Measurements from ENCODE around the gene RPS3. TPM values are rescaled to one million over a fixed set of nuclear protein-coding genes. Genes with fewer than 3 reads are reported as not detected.
"Not testable (repeated sequence)": the region's sequence is repeated elsewhere in the genome, so short reads cannot be mapped to it uniquely, and the experiment has no call there.

Gene RPS3
- total RNA-seq, 2 experiments from 2014 or later: 4,132 to 4,264 TPM

- Mint-ChIP-seq H3K4me3 (no peak overlapping the region), H3K9me3 (peaks cover 1% of the 10 kb centered on the region), H3K4me1 (peaks cover 13% of the 10 kb centered on the region)
Observed at GRCh38 chr11:75371949-75372876, 27.1 kb upstream of the RPS3 start.

GRCh38 chr11:75373201-75373600, 26.1 kb upstream of the RPS3 start:
- Mint-ChIP-seq H3K4me3 (no peak overlapping the region), H3K4me1 (peaks cover 13% of the 10 kb centered on the region), H3K27me3 (no peaks in the 10 kb centered on the region), H3K27ac (no peak overlapping the region), H3K36me3 (no peaks in the 10 kb centered on the region), H3K9me3 (peaks cover 1% of the 10 kb centered on the region)
- no peak for DNase-seq

More at GRCh38 chr11:75371949-75372876, 27.1 kb upstream of the RPS3 start:
- no peak for DNase-seq
- no peaks in the 10 kb centered on the region for H3K27me3 Mint-ChIP-seq
- no peak overlapping the region for H3K27ac Mint-ChIP-seq
- H3K36me3 Mint-ChIP-seq: no peaks in the 10 kb centered on the region

GRCh38 chr11:75374646-75375045, 24.7 kb upstream of the RPS3 start:
- peaks cover 5% of the 10 kb centered on the region for H3K4me1 Mint-ChIP-seq
- no peak overlapping the region for H3K4me3 Mint-ChIP-seq
- H3K27me3 Mint-ChIP-seq: no peaks in the 10 kb centered on the region
- no peak overlapping the region for H3K27ac Mint-ChIP-seq
- H3K9me3 Mint-ChIP-seq: peaks cover 1% of the 10 kb centered on the region
- H3K36me3 Mint-ChIP-seq: no peaks in the 10 kb centered on the region
- DNase-seq: no peak

GRCh38 chr11:75375626-75376025, 23.7 kb upstream of the RPS3 start:
- H3K4me1 Mint-ChIP-seq: no peaks in the 10 kb centered on the region
- H3K9me3 Mint-ChIP-seq: no peaks in the 10 kb centered on the region
- no peak overlapping the region for H3K27ac Mint-ChIP-seq
- DNase-seq: no peak
- H3K27me3 Mint-ChIP-seq: no peaks in the 10 kb centered on the region
- no peak overlapping the region for H3K4me3 Mint-ChIP-seq
- H3K36me3 Mint-ChIP-seq: no peaks in the 10 kb centered on the region

- H3K9me3 Mint-ChIP-seq: no peaks in the 10 kb centered on the region
- no peak overlapping the region for H3K4me3 Mint-ChIP-seq
- H3K36me3 Mint-ChIP-seq: no peaks in the 10 kb centered on the region
- no peaks in the 10 kb centered on the region for H3K27me3 Mint-ChIP-seq
- DNase-seq: no peak
- no peak overlapping the region for H3K27ac Mint-ChIP-seq
- H3K4me1 Mint-ChIP-seq: no peaks in the 10 kb centered on the region
Observed at GRCh38 chr11:75376175-75376574, 23.1 kb upstream of the RPS3 start.

- H3K4me3 Mint-ChIP-seq, H3K27me3 Mint-ChIP-seq, H3K9me3 Mint-ChIP-seq, H3K36me3 Mint-ChIP-seq, H3K4me1 Mint-ChIP-seq, DNase-seq, H3K27ac Mint-ChIP-seq: not testable (repeated sequence)
Observed at GRCh38 chr11:75378776-75379175, 20.5 kb upstream of the RPS3 start.

GRCh38 chr11:75380245-75380644, 19.1 kb upstream of the RPS3 start:
- Mint-ChIP-seq H3K4me3 (no peak overlapping the region), H3K4me1 (peaks cover 16% of the 10 kb centered on the region), H3K9me3 (no peaks in the 10 kb centered on the region), H3K27me3 (no peaks in the 10 kb centered on the region), H3K27ac (no peak overlapping the region), H3K36me3 (no peaks in the 10 kb centered on the region)
- DNase-seq: no peak

GRCh38 chr11:75380716-75381420, 18.4 kb upstream of the RPS3 start:
- Mint-ChIP-seq H3K36me3 (no peaks in the 10 kb centered on the region), H3K9me3 (no peaks in the 10 kb centered on the region), H3K4me1 (peaks cover 16% of the 10 kb centered on the region), H3K4me3 (no peak overlapping the region), H3K27ac (no peak overlapping the region), H3K27me3 (no peaks in the 10 kb centered on the region)
- no peak for DNase-seq

GRCh38 chr11:75383246-75383645, 16.1 kb upstream of the RPS3 start:
- Mint-ChIP-seq H3K36me3 (no peaks in the 10 kb centered on the region), H3K9me3 (no peaks in the 10 kb centered on the region), H3K4me1 (peaks cover 16% of the 10 kb centered on the region), H3K4me3 (no peak overlapping the region), H3K27me3 (no peaks in the 10 kb centered on the region), H3K27ac (peak overlapping the region; percentile 23)
- peak; percentile 24 for DNase-seq

- Mint-ChIP-seq H3K4me1 (peaks cover 16% of the 10 kb centered on the region), H3K9me3 (no peaks in the 10 kb centered on the region), H3K36me3 (no peaks in the 10 kb centered on the region), H3K27me3 (no peaks in the 10 kb centered on the region), H3K4me3 (peak overlapping the region; percentile 59), H3K27ac (peak overlapping the region; percentile 62)
- peak; percentile 78 for DNase-seq
Observed at GRCh38 chr11:75384438-75385080, 14.8 kb upstream of the RPS3 start.

- no peak for DNase-seq
- H3K9me3 Mint-ChIP-seq: no peaks in the 10 kb centered on the region
- H3K27ac Mint-ChIP-seq: no peak overlapping the region
- H3K27me3 Mint-ChIP-seq: no peaks in the 10 kb centered on the region
- no peaks in the 10 kb centered on the region for H3K36me3 Mint-ChIP-seq
- peaks cover 16% of the 10 kb centered on the region for H3K4me1 Mint-ChIP-seq
- no peak overlapping the region for H3K4me3 Mint-ChIP-seq
Observed at GRCh38 chr11:75386942-75387630, 12.2 kb upstream of the RPS3 start.

- Mint-ChIP-seq H3K4me1 (peaks cover 16% of the 10 kb centered on the region), H3K9me3 (no peaks in the 10 kb centered on the region), H3K27ac (no peak overlapping the region), H3K4me3 (no peak overlapping the region), H3K27me3 (no peaks in the 10 kb centered on the region), H3K36me3 (no peaks in the 10 kb centered on the region)
- no peak for DNase-seq
Observed at GRCh38 chr11:75387736-75388294, 11.5 kb upstream of the RPS3 start.

GRCh38 chr11:75388386-75389275, 10.7 kb upstream of the RPS3 start:
- Mint-ChIP-seq H3K36me3 (no peaks in the 10 kb centered on the region), H3K27me3 (no peaks in the 10 kb centered on the region), H3K4me1 (peaks cover 9% of the 10 kb centered on the region), H3K4me3 (no peak overlapping the region), H3K9me3 (no peaks in the 10 kb centered on the region), H3K27ac (no peak overlapping the region)
- peak; percentile 71 for DNase-seq

- no peak overlapping the region for H3K4me3 Mint-ChIP-seq
- no peaks in the 10 kb centered on the region for H3K36me3 Mint-ChIP-seq
- no peaks in the 10 kb centered on the region for H3K9me3 Mint-ChIP-seq
- no peaks in the 10 kb centered on the region for H3K27me3 Mint-ChIP-seq
- peaks cover 6% of the 10 kb centered on the region for H3K4me1 Mint-ChIP-seq
- DNase-seq: no peak
- H3K27ac Mint-ChIP-seq: no peak overlapping the region
Observed at GRCh38 chr11:75389276-75389605, 10.1 kb upstream of the RPS3 start.
